ENCODE results near the gene FIGNL1.

DNA sequence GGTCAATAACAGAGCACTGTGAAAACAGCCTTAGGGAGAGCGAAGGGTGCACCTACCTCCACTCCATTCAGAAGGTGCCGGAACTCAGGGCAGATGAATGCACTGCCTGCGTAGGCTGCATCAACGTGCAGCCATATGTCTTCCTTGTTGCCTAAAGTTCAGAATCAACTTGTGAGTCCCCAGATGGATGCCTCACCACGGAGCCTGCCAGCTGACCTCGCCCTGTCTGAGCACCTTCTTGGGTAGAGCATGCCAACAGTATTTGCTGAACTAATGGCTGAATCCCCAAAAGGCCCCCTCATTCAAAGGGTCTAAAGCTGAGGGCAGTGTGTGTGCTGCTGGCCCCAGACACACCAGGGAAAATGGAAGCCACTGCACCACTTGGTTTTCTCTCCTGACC, 48.9 kb upstream of the FIGNL1 start:
- TF ChIP-seq POLR2AphosphoS5 (IDR thresholded peaks at IDR 0.05; ENCODE audit: borderline replicate concordance, low read depth, low read length), result no peak
- no peak for TF ChIP-seq EZH2 (IDR thresholded peaks at IDR 0.05)

All from SK-N-MC (cell line).